Measurements from ENCODE around the gene ACOT9. TPM values are rescaled to one million over a fixed set of nuclear protein-coding genes. Genes with fewer than 3 reads are reported as not detected.

The ACOT9 gene
- total RNA-seq, 6 experiments from 2014 or later = 8.9 to 20.2 (median 14.6) TPM

- Histone ChIP-seq H3K36me3 (peaks cover 0 to 5% (median 0%) of the 10 kb centered on the region in 4 donors), H3K4me1 (no peaks in the 10 kb centered on the region), H3K9me3 (no peaks in the 10 kb centered on the region), H3K27ac (no peak overlapping the region), H3K27me3 (no peaks in the 10 kb centered on the region), H3K4me3 (no peak overlapping the region)
- intact Hi-C loops (cut with DNase I) = no loop called here
- DNase-seq (no peak), ATAC-seq (no peak)
- TF ChIP-seq POLR2A (IDR thresholded peaks at IDR 0.05) = no peak
- TF ChIP-seq CTCF (IDR thresholded peaks at IDR 0.05) = no peak
- 34% methylated on average over 3 of the region's 3 CpGs for WGBS (ENCODE audit: insufficient coverage, low coverage, low lambda C conversion rate, missing lambda C conversion rate)
Observed at GRCh38 chrX:23736030-23736429, 7.0 kb downstream of the ACOT9 start.

- ATAC-seq = no peak
- Histone ChIP-seq H3K9me3 (no peaks in the 10 kb centered on the region), H3K27me3 (no peaks in the 10 kb centered on the region), H3K27ac (no peak overlapping the region), H3K4me1 (no peaks in the 10 kb centered on the region), H3K4me3 (no peak overlapping the region), H3K36me3 (peaks cover 0 to 11% (median 0%) of the 10 kb centered on the region in 4 donors)
- DNase-seq = no peak
- no peak for TF ChIP-seq POLR2A (IDR thresholded peaks at IDR 0.05)
- TF ChIP-seq CTCF (IDR thresholded peaks at IDR 0.05) = no peak
- WGBS (ENCODE audit: insufficient coverage, low coverage, low lambda C conversion rate, missing lambda C conversion rate) = 40% methylated on average over 5 of the region's 5 CpGs
- intact Hi-C loops (cut with DNase I) = no loop called here
Observed at GRCh38 chrX:23732704-23733103, 10.4 kb downstream of the ACOT9 start.

GRCh38 chrX:23731951-23732350, 11.1 kb downstream of the ACOT9 start:
- 20% methylated on average over 1 of the region's 1 CpG for WGBS (ENCODE audit: insufficient coverage, low coverage, low lambda C conversion rate, missing lambda C conversion rate)
- H3K4me3 ChIP-seq = no peak overlapping the region
- no peak for DNase-seq
- peaks cover 0 to 11% (median 0%) of the 10 kb centered on the region in 4 donors for H3K36me3 ChIP-seq
- H3K9me3 ChIP-seq = no peaks in the 10 kb centered on the region
- TF ChIP-seq CTCF (IDR thresholded peaks at IDR 0.05) (no peak), POLR2A (IDR thresholded peaks at IDR 0.05) (no peak)
- H3K27ac ChIP-seq = no peak overlapping the region
- intact Hi-C loops (cut with DNase I) = no loop called here
- no peaks in the 10 kb centered on the region for H3K27me3 ChIP-seq
- no peaks in the 10 kb centered on the region for H3K4me1 ChIP-seq
- no peak for ATAC-seq

- TF ChIP-seq CTCF (IDR thresholded peaks at IDR 0.05) (no peak), POLR2A (IDR thresholded peaks at IDR 0.05) (no peak)
- no peaks in the 10 kb centered on the region for H3K27me3 ChIP-seq
- no peaks in the 10 kb centered on the region for H3K4me1 ChIP-seq
- H3K36me3 ChIP-seq = peaks cover 0 to 11% (median under 1%) of the 10 kb centered on the region in 4 donors
- 79% methylated on average over 1 of the region's 1 CpG for WGBS (ENCODE audit: insufficient coverage, low coverage, low lambda C conversion rate, missing lambda C conversion rate)
- H3K27ac ChIP-seq = no peak overlapping the region
- no peaks in the 10 kb centered on the region for H3K9me3 ChIP-seq
- ATAC-seq = no peak
- no peak for DNase-seq
- no peak overlapping the region for H3K4me3 ChIP-seq
- intact Hi-C loops (cut with DNase I) = no loop called here
Observed at GRCh38 chrX:23729214-23729613, 13.9 kb downstream of the ACOT9 start.

GRCh38 chrX:23727206-23727605, 15.9 kb downstream of the ACOT9 start:
- intact Hi-C loops (cut with DNase I) = no loop called here
- no peak for DNase-seq
- Histone ChIP-seq H3K4me1 (no peaks in the 10 kb centered on the region), H3K27me3 (no peaks in the 10 kb centered on the region), H3K27ac (no peak overlapping the region), H3K36me3 (peaks cover 0 to 6% (median 4%) of the 10 kb centered on the region in 4 donors), H3K9me3 (no peaks in the 10 kb centered on the region), H3K4me3 (no peak overlapping the region)
- TF ChIP-seq POLR2A (IDR thresholded peaks at IDR 0.05) (no peak), CTCF (IDR thresholded peaks at IDR 0.05) (no peak)
- ATAC-seq = no peak
- WGBS (ENCODE audit: insufficient coverage, low coverage, low lambda C conversion rate, missing lambda C conversion rate) = 60% methylated on average over 1 of the region's 3 CpGs
